K562 (cell line): Measurements from ENCODE around the gene CSTB. TPM values are rescaled to one million over a fixed set of nuclear protein-coding genes. Genes with fewer than 3 reads are reported as not detected.

ENCODE experiments used
- ARID2 ChIP-seq: fragments of 450-650 bp; IDR thresholded peaks from 2 replicates; pipeline ENCODE4 v1.6.1; 2017; ENCODE audit warnings: antibody characterized with exemption, mild to moderate bottlenecking
- CBX2 ChIP-seq: fragments of 200-600 bp; sonication (generic); IDR thresholded peaks from one replicate; pipeline ENCODE4 v1.6.1; 2012; ENCODE audit warnings: mild to moderate bottlenecking, low read length, inconsistent platforms; ENCODE audit not compliant: insufficient read depth, poor library complexity, severe bottlenecking
- CCNT2 ChIP-seq: IDR thresholded peaks from 2 replicates; pipeline ENCODE4 v1.6.1; 2011; ENCODE audit warnings: borderline replicate concordance, low read depth, mild to moderate bottlenecking, moderate library complexity, mixed read lengths, low read length; ENCODE audit not compliant: insufficient read length; ENCODE audit errors: extremely low read depth
- CHCHD3 ChIP-seq: fragments of 250-450 bp; sonication (Bioruptor Pico); IDR thresholded peaks from 2 replicates; pipeline ENCODE4 v2.1.2; 2022; ENCODE audit warnings: mild to moderate bottlenecking
- DPF2 ChIP-seq: fragments of 450-650 bp; IDR thresholded peaks from 2 replicates; pipeline ENCODE4 v1.6.1; 2016
- ETS2 ChIP-seq: IDR thresholded peaks from 2 replicates; pipeline ENCODE4 v1.6.1; 2016; ENCODE audit warnings: borderline replicate concordance, missing genetic modification characterization, mild to moderate bottlenecking, moderate library complexity, missing compliant biosample characterization; ENCODE audit not compliant: poor library complexity, severe bottlenecking
- GABPB2 ChIP-seq: fragments of 250-450 bp; sonication (Bioruptor Pico); conservative IDR thresholded peaks from 2 replicates; pipeline ENCODE4 v1.5.1; 2021; ENCODE audit warnings: mild to moderate bottlenecking
- GATA2 ChIP-seq: sonication (generic); formaldehyde crosslinking; IDR thresholded peaks from 2 replicates; pipeline ENCODE4 v1.4.0; 2020; ENCODE audit warnings: mild to moderate bottlenecking, missing genetic modification reagents
- KDM1A ChIP-seq, 2 experiments: fragments of 450-650 bp; IDR thresholded peaks; 2 replicates each; pipeline ENCODE4 v1.6.1; 2016; ENCODE audit warnings: mild to moderate bottlenecking in 2 of 2
- KDM2B ChIP-seq: fragments of 250-450 bp; sonication (Bioruptor Pico); IDR thresholded peaks from 2 replicates; pipeline ENCODE4 v1.8.0; 2021; ENCODE audit warnings: mild to moderate bottlenecking, moderate library complexity
- KDM4B ChIP-seq, 2 experiments: fragments of 450-650 bp in 1 of 2; sonication (generic) in 1 of 2; IDR thresholded peaks; 2 replicates each; pipeline ENCODE4 v1.6.1; 2016 to 2017; ENCODE audit warnings: borderline replicate concordance in 2 of 2, antibody characterized with exemption in 1 of 2, low read depth in 1 of 2, mild to moderate bottlenecking in 1 of 2
- LCOR ChIP-seq: sonication (generic); formaldehyde crosslinking; IDR thresholded peaks from 2 replicates; pipeline ENCODE4 v1.8.0; 2022; ENCODE audit warnings: mild to moderate bottlenecking, missing genetic modification reagents
- MAFG ChIP-seq: fragments of 450-650 bp; conservative IDR thresholded peaks from 2 replicates; pipeline ENCODE4 v1.6.1; 2016; ENCODE audit warnings: missing genetic modification characterization, missing compliant biosample characterization
- MBD2 ChIP-seq: sonication (generic); IDR thresholded peaks from 2 replicates; pipeline ENCODE4 v1.6.1; 2016; ENCODE audit warnings: low read depth, borderline replicate concordance
- MEF2A ChIP-seq: IDR thresholded peaks from 2 replicates; pipeline ENCODE4 v1.6.1; 2011; ENCODE audit warnings: low read depth, mild to moderate bottlenecking, low read length, moderate library complexity; ENCODE audit not compliant: control insufficient read depth
- NFATC3 ChIP-seq: fragments of 450-650 bp; IDR thresholded peaks from 2 replicates; pipeline ENCODE4 v1.6.1; 2017; ENCODE audit warnings: mild to moderate bottlenecking
- PHF20 ChIP-seq: fragments of 450-650 bp; IDR thresholded peaks from 2 replicates; pipeline ENCODE4 v1.6.1; 2018; ENCODE audit not compliant: partially characterized antibody
- PTBP1 ChIP-seq: fragments of 200-400 bp; formaldehyde crosslinking; IDR thresholded peaks from 2 replicates; pipeline ENCODE4 v1.6.1; 2017; ENCODE audit warnings: low read depth, low read length
- PTTG1 ChIP-seq: fragments of 450-650 bp; IDR thresholded peaks from 2 replicates; pipeline ENCODE4 v1.6.1; 2016; ENCODE audit warnings: low read depth, mild to moderate bottlenecking, missing genetic modification characterization, missing compliant biosample characterization
- RAD21 ChIP-seq, 2 experiments: fragments of 250-450 bp in 1 of 2; fragments of 450-650 bp in 1 of 2; sonication (Bioruptor Pico) in 1 of 2; formaldehyde crosslinking in 1 of 2; IDR thresholded peaks in 1 of 2; conservative IDR thresholded peaks in 1 of 2; 2 replicates each; pipeline versions ENCODE4 v1.4.0 to v1.8.0; 2020 to 2022; ENCODE audit warnings: mild to moderate bottlenecking in 2 of 2, moderate library complexity in 1 of 2
- SMARCA4 ChIP-seq: fragments of 450-650 bp; IDR thresholded peaks from 2 replicates; pipeline ENCODE4 v1.6.1; 2016
- ZC3H11A ChIP-seq: IDR thresholded peaks from 2 replicates; pipeline ENCODE4 v1.6.1; 2012; ENCODE audit warnings: low read depth, low read length, improper control_type of control experiment
- ZNF445 ChIP-seq: fragments of 250-450 bp; sonication (Bioruptor Pico); IDR thresholded peaks from 2 replicates; pipeline ENCODE4 v1.4.0; 2020; ENCODE audit warnings: low read depth, mild to moderate bottlenecking, moderate library complexity
- ZNF57 ChIP-seq: fragments of 450-650 bp; formaldehyde crosslinking; IDR thresholded peaks from 2 replicates; pipeline ENCODE4 v1.4.0; 2020; ENCODE audit warnings: mild to moderate bottlenecking, moderate library complexity
- polyA plus RNA-seq, 8 experiments: library from polyadenylated mRNA; depleted of rRNA in 4 of 8; stranded (reverse) in 5 of 8; unstranded in 3 of 8; fragments of >200 nt; fragmentation: Nextera tagmentation in 2 of 8; fragmentation: Illumina TruSeq in 1 of 8; extraction: Ambion mirVana in 2 of 8; extraction: Trizol in 1 of 8; gene quantifications; 2 replicates each; pipeline versions ENCODE4 v1.2.1 to v1.2.3, GENCODE V29; 2011 to 2014; ENCODE audit warnings: inconsistent platforms in 1 of 8, missing spikeins in 1 of 8
- total RNA-seq, 7 experiments: library from RNA; depleted of rRNA in 6 of 7; stranded (reverse); fragments of >200 nt in 6 of 7; fragmentation: Illumina TruSeq in 2 of 7; extraction: Trizol in 2 of 7; gene quantifications; 2 replicates each; pipeline versions ENCODE4 v1.2.1 to v1.2.3, GENCODE V29; 2011 to 2021; ENCODE audit warnings: low replicate concordance in 1 of 7
- TF ChIP-seq, protein P1 (sequence below): fragments of 250-450 bp; sonication (Bioruptor Pico); IDR thresholded peaks from 2 replicates; pipeline ENCODE4 v1.5.0; 2021; ENCODE audit warnings: mild to moderate bottlenecking, borderline replicate concordance
- TF ChIP-seq, protein P2 (sequence below): fragments of 200-800 bp; sonication (Bioruptor generic); IDR thresholded peaks from 2 replicates; pipeline ENCODE4 v1.6.1; 2017; ENCODE audit warnings: missing genetic modification characterization, missing compliant biosample characterization

CSTB gene
- total and polyA plus RNA-seq, 9 of the 15 experiments (the other 6 are each of a cell fraction or from before 2014, with no cell fraction given): 12.4 to 65.0 (median 31.7) TPM

DNA sequence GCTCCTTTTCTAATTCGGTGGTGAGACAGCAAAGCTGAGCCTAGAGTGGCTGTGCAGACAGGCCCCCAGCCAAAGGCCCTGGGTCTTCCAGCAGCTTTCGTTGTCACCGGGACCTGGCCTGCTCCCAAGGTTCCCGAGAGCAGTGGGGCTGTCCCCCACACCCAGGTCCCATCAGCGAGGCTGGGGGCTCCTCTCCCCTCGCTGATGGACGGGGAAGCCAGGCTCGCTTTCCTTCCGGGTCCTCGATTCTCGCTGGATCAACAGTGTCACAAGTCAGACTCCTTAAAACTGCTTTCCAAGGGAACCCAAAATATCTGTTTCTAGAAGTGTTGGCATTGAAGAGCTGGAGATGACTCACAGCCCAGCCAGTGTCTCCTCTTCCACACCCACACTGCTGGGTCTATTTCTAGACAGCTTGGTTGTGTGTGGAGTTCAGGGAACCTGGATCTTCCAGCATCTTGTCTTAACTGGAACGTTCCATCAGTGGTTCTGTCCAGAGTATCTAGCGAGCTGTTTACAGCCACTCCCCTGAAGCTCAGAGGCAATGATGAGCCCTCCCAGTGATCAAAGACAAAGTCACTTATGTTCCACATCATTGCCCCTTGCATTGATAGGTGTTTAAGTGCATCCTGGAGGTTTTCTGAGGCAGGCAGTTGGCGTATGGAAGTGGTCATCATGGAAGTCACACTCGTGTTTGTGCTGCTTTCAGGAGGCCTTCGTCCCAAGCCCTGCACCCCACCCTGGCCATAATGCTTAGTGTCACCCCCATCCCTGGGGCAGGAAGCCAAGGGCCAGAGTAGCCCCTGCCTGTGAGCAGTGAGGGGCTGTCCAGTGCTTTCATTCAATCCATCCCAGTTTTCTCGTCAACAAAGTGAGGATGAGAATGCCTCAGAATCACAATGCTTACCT is 48.5 kb upstream of the CSTB start (continued):
- peak; percentile 57; the same call in 1 of the 2 replicates for TF ChIP-seq SMARCA4
- no peak for TF ChIP-seq MBD2
- no peak for TF ChIP-seq ETS2 (tag)
- peak; percentile 61; the same call in 1 of the 2 replicates for TF ChIP-seq MEF2A
- peak; percentile 99 for TF ChIP-seq PTBP1
- TF ChIP-seq KDM1A (IDR thresholded peaks at IDR 0.05): no peak
- TF ChIP-seq NFATC3: no peak
- TF ChIP-seq CHCHD3 (CRISPR knock-in tag): no peak
- TF ChIP-seq DPF2: peak; percentile 43; the same call in 1 of the 2 replicates
- no peak for TF ChIP-seq LCOR
- no peak for TF ChIP-seq KDM4B (IDR thresholded peaks at IDR 0.05; ENCODE audit: borderline replicate concordance in 2 of 2, low read depth in 1 of 2)
- TF ChIP-seq MAFG (tag): peak; percentile 23; the same call in 1 of the 2 replicates
- no peak for TF ChIP-seq CCNT2
- TF ChIP-seq RAD21 (CRISPR knock-in tag; conservative IDR thresholded peaks at IDR 0.05 in 1 of 2, IDR thresholded peaks at IDR 0.05 in 1 of 2): no peak
- no peak for TF ChIP-seq ZNF445 (CRISPR knock-in tag)
- TF ChIP-seq GABPB2: peak; percentile 25; the same call in 1 of the 2 replicates
- no peak for TF ChIP-seq PTTG1
- no peak for TF ChIP-seq GATA2
- TF ChIP-seq ZC3H11A: no peak
- TF ChIP-seq CBX2: no peak
- no peak for TF ChIP-seq PHF20
- TF ChIP-seq ARID2: no peak
- no peak for TF ChIP-seq ZNF57 (CRISPR knock-in tag)
- TF ChIP-seq, protein P1, sequence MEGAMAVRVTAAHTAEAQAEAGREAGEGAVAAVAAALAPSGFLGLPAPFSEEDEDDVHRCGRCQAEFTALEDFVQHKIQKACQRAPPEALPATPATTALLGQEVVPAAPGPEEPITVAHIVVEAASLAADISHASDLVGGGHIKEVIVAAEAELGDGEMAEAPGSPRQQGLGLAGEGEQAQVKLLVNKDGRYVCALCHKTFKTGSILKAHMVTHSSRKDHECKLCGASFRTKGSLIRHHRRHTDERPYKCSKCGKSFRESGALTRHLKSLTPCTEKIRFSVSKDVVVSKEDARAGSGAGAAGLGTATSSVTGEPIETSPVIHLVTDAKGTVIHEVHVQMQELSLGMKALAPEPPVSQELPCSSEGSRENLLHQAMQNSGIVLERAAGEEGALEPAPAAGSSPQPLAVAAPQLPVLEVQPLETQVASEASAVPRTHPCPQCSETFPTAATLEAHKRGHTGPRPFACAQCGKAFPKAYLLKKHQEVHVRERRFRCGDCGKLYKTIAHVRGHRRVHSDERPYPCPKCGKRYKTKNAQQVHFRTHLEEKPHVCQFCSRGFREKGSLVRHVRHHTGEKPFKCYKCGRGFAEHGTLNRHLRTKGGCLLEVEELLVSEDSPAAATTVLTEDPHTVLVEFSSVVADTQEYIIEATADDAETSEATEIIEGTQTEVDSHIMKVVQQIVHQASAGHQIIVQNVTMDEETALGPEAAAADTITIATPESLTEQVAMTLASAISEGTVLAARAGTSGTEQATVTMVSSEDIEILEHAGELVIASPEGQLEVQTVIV (CRISPR knock-in tag): no peak
- no peak for TF ChIP-seq KDM2B
- TF ChIP-seq, protein P2, sequence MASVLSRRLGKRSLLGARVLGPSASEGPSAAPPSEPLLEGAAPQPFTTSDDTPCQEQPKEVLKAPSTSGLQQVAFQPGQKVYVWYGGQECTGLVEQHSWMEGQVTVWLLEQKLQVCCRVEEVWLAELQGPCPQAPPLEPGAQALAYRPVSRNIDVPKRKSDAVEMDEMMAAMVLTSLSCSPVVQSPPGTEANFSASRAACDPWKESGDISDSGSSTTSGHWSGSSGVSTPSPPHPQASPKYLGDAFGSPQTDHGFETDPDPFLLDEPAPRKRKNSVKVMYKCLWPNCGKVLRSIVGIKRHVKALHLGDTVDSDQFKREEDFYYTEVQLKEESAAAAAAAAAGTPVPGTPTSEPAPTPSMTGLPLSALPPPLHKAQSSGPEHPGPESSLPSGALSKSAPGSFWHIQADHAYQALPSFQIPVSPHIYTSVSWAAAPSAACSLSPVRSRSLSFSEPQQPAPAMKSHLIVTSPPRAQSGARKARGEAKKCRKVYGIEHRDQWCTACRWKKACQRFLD (CRISPR knock-in tag): peak; percentile 60; the same call in 1 of the 2 replicates
